Measurements from ENCODE around the gene COMMD9.

DNA sequence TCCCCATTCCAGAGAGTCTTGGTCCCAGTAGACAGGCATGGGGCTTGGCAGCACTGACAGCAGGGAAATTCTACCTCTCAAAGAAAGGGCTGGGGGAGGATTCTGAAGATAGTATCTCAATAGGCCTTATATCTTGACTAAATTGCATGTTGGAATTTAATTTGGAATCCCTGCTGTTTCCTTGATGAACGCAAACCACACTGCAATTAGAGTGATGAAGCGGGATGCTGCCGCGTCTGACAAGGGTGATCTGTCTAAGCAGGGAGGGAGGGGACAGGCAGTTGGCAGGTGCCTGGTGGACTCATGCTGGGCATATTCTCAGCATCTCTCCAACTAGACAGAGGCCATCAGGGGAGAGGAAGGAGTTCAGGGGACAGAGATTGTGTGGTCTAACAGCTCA, 48.4 kb downstream of the COMMD9 start:
- TF ChIP-seq, protein P1, sequence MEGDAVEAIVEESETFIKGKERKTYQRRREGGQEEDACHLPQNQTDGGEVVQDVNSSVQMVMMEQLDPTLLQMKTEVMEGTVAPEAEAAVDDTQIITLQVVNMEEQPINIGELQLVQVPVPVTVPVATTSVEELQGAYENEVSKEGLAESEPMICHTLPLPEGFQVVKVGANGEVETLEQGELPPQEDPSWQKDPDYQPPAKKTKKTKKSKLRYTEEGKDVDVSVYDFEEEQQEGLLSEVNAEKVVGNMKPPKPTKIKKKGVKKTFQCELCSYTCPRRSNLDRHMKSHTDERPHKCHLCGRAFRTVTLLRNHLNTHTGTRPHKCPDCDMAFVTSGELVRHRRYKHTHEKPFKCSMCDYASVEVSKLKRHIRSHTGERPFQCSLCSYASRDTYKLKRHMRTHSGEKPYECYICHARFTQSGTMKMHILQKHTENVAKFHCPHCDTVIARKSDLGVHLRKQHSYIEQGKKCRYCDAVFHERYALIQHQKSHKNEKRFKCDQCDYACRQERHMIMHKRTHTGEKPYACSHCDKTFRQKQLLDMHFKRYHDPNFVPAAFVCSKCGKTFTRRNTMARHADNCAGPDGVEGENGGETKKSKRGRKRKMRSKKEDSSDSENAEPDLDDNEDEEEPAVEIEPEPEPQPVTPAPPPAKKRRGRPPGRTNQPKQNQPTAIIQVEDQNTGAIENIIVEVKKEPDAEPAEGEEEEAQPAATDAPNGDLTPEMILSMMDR (IDR thresholded peaks at IDR 0.05; ENCODE audit: control extremely low read depth in 1 of 3, insufficient read depth in 1 of 3, low read depth in 1 of 3, low read length in 3 of 3), result no peak
- TF ChIP-seq HDAC2 (IDR thresholded peaks at IDR 0.05; ENCODE audit: borderline replicate concordance in 1 of 2, low read depth in 2 of 2, low read length in 2 of 2) (no peak), MAFK (IDR thresholded peaks at IDR 0.05; ENCODE audit: low read depth, low read length) (no peak), CHD1 (IDR thresholded peaks at IDR 0.05; ENCODE audit: low read depth, low read length) (no peak), RNF2 (IDR thresholded peaks at IDR 0.05; ENCODE audit: borderline replicate concordance, low read depth, low read length, missing control alignments, poor library complexity, severe bottlenecking) (no peak), POLR2A (IDR thresholded peaks at IDR 0.05; ENCODE audit: control extremely low read depth in 1 of 2, low read depth in 2 of 2, low read length in 2 of 2) (no peak), EP300 (IDR thresholded peaks at IDR 0.05; ENCODE audit: borderline replicate concordance in 1 of 2, low read depth in 2 of 2, low read length in 2 of 2) (no peak), YY1 (IDR thresholded peaks at IDR 0.05; ENCODE audit: low read depth, low read length) (no peak), RXRA (IDR thresholded peaks at IDR 0.05; ENCODE audit: insufficient read depth, low read depth, low read length) (no peak), CEBPB (IDR thresholded peaks at IDR 0.05; ENCODE audit: low read depth, low read length) (no peak), EZH2 (IDR thresholded peaks at IDR 0.05; ENCODE audit: low read depth, low read length, severe bottlenecking) (no peak), TCF12 (IDR thresholded peaks at IDR 0.05; ENCODE audit: low read depth, low read length) (no peak), TAF1 (IDR thresholded peaks at IDR 0.05; ENCODE audit: low read depth, low read length) (no peak)

All from H1 (cell line).